Neural progenitor cell (in vitro differentiated cells): ENCODE results near the gene UBTD2.

ENCODE experiments used
- CTCF ChIP-seq: fragments of 200-600 bp; sonication (generic); IDR thresholded peaks from 2 replicates; pipeline ENCODE4 v1.5.1; 2017; ENCODE audit warnings: antibody characterized with exemption, mild to moderate bottlenecking
- EZH2 ChIP-seq: fragments of 200-600 bp; sonication (generic); IDR thresholded peaks from 2 replicates; pipeline ENCODE4 v1.6.1; 2017; ENCODE audit warnings: antibody characterized with exemption, mild to moderate bottlenecking, moderate library complexity
- EZH2phosphoT487 ChIP-seq: fragments of 200-600 bp; sonication (generic); IDR thresholded peaks from 2 replicates; pipeline ENCODE4 v1.6.1; 2017; ENCODE audit warnings: antibody characterized with exemption

- TF ChIP-seq CTCF (peak; percentile 3), EZH2 (no peak), EZH2phosphoT487 (no peak)
These were observed 96.2 kb downstream of the UBTD2 start for GRCh38 chr5:172187118-172188032.
